DMS114 treated with DMSO at 0.1 percent for 48 hours (cell line): Measurements from ENCODE around the gene PSME4.
"Not testable (repeated sequence)": the region's sequence is repeated elsewhere in the genome, so short reads cannot be mapped to it uniquely, and the experiment has no call there.

ENCODE experiments used
- DNase-seq: peaks from one replicate; lab custom pipeline; 2025; ENCODE audit not compliant: unreplicated experiment; lab: John Stamatoyannopoulos, UW

Gene PSME4

DNA sequence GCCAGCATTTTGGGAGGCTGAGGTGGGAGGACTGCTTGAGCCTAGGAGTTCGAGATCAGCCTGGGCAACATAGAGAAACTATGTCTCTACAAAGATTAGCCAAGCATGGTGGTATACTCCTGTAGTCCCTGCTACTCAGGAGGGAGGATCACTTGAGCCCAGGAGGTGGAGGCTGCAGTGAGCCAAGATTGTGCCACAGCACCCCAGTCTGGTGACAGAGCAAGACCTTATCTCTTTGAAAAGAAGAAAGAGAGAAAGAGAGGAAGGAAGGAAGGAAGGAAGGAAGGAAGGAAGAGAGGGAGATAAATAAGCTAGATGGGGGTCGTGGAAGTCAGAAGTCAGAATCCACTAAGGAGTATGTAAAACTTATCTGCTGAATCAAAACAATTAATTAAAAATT is 127.2 kb downstream of the PSME4 start:
- no peak for DNase-seq

DNA sequence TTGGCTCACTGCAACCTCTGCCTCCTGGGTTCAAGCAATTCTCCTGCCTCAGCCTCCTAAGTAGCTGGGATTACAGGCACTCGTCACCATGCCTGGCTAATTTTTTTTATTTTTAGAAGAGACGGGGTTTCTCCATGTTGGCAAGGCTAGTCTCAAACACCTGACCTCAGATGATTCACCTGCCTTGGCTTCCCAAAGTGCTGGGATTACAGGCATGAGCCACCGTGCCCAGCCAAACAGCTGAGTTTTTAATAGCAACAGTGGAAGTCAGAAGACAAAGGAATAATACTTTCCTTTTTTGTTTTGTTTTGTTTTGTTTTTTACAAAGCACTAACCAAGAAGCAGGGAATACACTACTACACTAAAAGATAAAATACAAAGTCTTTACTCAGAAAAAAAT is 127.9 kb downstream of the PSME4 start:
- DNase-seq, result no peak

DNA sequence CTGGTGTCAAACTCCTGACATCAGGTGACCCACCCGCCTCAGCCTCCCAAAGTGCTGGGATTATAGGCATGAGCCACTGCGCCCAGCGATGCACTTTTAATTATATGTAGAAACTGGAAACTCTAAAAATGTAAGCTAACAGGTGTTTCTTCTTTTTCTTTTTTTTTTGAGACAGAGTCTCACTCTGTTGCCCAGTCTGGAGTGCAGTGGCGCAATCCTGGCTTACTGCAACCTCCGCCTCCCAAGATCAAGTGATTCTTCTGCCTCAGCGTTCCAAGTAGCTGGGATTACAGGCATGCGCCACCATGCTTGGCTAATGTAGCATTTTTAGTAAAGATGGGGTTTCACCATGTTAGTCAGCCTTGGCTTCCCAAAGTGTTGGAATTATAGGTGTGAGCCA is 129.1 kb downstream of the PSME4 start:
- not testable (repeated sequence) for DNase-seq

GRCh38 chr2:53840580-53840979 is 130.2 kb downstream of the PSME4 start:
- DNase-seq, result no peak

DNA sequence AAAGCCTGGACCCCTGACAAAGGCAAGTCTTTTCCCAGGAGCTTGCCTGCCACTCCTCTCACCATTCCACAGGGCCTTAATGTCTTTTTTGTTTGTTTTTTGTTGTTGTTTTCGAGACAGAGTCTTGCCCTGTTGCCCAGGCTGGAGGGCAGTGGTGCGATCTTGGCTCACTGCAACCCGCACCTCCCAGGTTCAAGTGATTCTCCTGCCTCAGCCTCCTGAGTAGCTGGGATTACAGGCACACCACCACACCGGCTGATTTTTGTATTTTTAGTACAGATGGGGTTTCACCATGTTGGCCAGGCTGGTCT is 140.9 kb downstream of the PSME4 start:
- not testable (repeated sequence) for DNase-seq

DNA sequence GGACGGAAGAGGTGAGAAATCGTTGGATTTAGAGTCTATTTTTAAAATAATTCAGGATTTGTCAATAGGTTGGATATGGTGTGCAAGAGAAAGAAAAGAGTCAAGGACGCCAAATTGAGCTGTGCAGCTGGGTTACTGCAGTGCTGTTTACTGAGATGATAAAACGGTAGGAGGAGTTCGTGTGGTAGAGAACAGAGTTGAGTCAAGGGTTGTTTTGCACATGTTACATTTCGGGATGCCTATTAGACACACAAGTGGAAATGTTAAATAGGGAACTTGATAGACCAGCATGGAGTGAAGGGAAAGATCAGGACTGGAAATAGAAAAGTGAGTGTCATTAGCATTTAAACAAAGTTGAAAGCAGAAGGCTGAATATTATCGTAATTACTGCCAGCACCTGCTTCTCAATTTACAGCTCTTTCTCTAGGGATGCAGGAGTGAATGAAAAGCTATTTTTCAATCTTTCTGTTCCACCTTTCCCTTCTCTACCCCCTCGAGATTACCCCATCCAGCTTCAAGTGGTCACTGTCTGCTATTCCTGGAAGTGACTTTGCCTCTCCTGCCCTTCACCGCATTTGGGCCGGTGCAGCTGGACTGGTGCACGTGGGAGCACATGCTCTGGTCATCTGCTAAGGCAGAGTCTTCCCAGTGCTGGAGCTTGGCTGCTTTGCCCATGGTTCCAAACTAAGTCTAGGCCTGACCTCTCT is 141.4 kb downstream of the PSME4 start:
- no peak for DNase-seq

- DNase-seq, result no peak
These were observed 142.5 kb downstream of the PSME4 start for GRCh38 chr2:53828331-53828730.

- no peak for DNase-seq
These were observed 143.2 kb downstream of the PSME4 start for GRCh38 chr2:53827398-53828175.

DNA sequence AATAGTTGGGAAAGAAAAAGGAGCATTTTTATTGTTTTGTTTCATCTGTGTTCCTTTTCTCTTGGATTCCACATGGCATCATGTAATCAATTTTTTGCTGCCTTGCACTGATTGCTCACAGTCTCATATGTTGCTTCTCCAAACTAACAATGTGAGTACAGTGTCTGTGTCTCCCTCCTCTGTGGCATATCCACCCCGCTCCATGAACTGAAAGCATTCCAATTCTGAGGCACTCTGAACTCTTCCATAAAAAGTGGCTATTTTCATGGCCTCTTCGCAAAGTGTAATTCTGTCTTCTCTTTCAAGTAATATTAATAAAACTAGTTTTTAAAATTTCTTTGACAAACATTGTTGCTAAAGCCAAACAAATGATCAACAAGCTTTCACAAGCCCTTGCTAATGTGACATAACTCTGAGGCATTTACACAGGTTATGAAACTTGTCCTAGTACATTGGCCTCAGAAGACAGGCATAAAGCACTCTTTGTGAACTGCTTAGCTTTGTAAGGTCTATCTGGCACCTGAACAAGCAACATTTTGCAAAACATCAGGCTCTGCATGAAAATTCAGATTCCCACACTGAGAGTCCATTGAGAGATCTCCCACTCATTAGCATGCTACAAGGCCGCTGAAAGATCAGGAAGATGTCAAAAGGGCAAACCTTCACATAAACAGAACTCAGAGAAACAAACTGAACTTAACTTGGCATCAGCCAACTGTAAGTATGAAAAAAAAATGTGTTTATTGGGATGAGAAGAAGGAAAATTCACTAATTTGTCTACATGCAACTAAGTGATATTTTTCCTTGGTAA is 144.0 kb downstream of the PSME4 start:
- DNase-seq, result no peak

- DNase-seq, result no peak
These were observed 144.8 kb downstream of the PSME4 start for GRCh38 chr2:53826030-53826410.

GRCh38 chr2:53823639-53824038 is 147.2 kb downstream of the PSME4 start:
- not testable (repeated sequence) for DNase-seq

DNA sequence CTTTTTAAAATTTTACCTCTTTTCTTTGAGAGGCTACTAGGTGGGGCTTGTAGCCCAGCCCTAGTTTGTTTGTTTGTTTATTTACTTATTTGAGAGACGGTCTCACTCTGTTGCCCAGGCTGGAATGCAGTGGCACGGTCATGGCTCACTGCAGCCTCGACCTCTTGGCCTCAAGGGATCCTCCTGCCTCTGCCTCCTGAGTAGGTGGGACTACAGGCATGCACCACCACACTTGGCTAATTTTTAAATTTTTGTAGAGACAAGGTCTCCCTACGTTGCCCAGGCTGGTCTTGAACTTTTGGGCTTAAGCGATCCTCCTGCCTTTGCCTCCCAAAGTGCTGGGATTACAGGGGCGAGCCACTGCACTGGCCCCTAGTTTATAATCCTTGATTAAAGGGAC is 149.0 kb downstream of the PSME4 start:
- DNase-seq, result no peak

DNA sequence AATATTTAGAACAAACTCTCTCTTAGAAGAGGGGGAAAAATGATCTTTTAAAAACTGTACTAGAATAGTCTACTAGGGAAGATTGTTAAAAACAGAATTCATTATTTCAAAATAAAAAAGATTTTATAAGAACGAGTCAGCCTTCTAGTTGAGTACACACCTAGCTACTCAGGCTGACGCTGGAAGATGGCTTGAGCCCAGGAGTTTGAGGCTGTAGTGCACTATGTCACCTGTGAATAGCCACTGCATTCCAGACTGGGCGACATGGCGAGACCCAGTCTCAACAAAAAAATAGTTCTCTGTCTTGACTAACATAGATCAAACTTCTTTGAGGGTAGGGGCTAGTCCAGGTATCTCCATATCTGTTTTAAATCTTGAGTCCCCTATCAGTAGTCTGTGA is 150.1 kb downstream of the PSME4 start:
- no peak for DNase-seq

DNA sequence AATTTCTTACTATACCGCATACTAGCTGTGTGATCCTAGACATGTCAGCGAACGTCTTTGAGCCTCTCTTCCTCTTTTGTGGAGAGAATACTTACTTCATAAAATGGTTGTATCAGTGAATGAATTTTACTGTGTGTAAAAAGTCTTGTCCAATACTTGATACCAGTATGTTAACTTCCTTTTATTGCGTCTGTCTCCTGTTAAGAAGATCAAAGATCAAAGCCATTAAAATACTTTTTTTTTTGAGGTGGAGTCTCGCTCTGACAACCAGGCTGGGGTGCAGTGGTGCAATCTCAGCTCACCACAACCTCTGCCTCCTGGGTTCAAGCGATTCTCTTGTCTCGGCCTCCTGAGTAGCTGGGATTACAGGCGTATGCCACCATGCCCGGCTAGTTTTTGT is 150.7 kb downstream of the PSME4 start:
- no peak for DNase-seq

- no peak for DNase-seq
These were observed 151.2 kb downstream of the PSME4 start for GRCh38 chr2:53819634-53820033.

DNA sequence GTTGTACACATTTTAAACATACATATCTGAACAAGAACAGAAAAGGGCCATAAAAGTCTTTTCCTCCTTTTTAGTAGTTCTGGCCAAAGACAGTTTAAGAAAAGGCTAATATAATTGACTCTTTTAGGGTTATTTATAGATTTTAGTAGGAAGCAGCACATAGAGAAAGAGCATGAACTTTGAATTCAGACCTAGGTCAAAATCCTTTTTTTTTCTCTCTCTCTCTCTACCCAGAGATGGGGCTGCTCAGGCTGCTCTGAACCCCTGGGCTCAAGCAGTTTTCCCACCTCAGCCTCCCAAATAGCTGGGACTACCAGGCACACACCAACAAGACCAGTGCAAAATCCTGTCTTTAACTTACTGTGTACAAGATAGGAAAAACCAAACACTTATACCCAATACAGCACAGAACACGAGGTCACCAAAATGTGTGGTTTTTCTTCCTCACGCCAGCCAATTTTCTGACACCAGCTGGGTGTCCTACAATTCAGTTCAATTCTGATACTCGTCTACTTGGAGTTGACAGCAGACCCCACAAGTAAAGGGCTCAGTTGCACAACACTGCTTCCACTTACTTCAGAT is 151.8 kb downstream of the PSME4 start:
- no peak for DNase-seq
